Activated CD4-positive, alpha-beta memory T cell treated with anti-CD3 and anti-CD28 coated beads for 36 hours (primary cell): Measurements from ENCODE around the gene SMIM20. TPM values are rescaled to one million over a fixed set of nuclear protein-coding genes. Genes with fewer than 3 reads are reported as not detected.

ENCODE experiments used
- CTCF ChIA-PET: fragments of 350-600 bp; sonication (Branson Sonifier 250); formaldehyde crosslinking; loops from one replicate; lab custom pipeline; 2021; ENCODE audit warnings: antibody characterized with exemption, inconsistent platforms; lab: Charles Lee
- POLR2A ChIA-PET: fragments of 350-600 bp; sonication (Branson Sonifier 250); formaldehyde crosslinking; loops from one replicate; lab custom pipeline; 2021; ENCODE audit warnings: antibody characterized with exemption; lab: Charles Lee
- DNase-seq: peaks from one replicate; pipeline ENCODE4 v3.0.0-alpha.2; 2020
- H3K27ac Mint-ChIP-seq: one replicate; pipeline ENCODE4 v1.8.0; 2021; ENCODE audit warnings: mixed read lengths
- H3K27me3 Mint-ChIP-seq: one replicate; pipeline ENCODE4 v1.8.0; 2021; ENCODE audit warnings: mixed read lengths
- H3K36me3 Mint-ChIP-seq: one replicate; pipeline ENCODE4 v1.8.0; 2021; ENCODE audit warnings: mixed read lengths
- H3K4me1 Mint-ChIP-seq: one replicate; pipeline ENCODE4 v1.8.0; 2021; ENCODE audit warnings: low read depth, mixed read lengths
- H3K4me3 Mint-ChIP-seq: one replicate; pipeline ENCODE4 v1.8.0; 2021; ENCODE audit warnings: mild to moderate bottlenecking, mixed read lengths
- H3K9me3 Mint-ChIP-seq: one replicate; pipeline ENCODE4 v1.8.0; 2021; ENCODE audit warnings: mixed read lengths
- intact Hi-C: fragments of 100-400 bp; cut with micrococcal nuclease; formaldehyde crosslinking; loops from one replicate; pipeline ENCODE4 v1.15.1; 2023
- total RNA-seq, 2 experiments: library from RNA; stranded (reverse); gene quantifications; one replicate each; pipeline ENCODE4 v1.2.3, GENCODE V29; 2021

The SMIM20 gene
- total RNA-seq, 2 experiments from 2014 or later = 26.0 to 28.0 TPM

DNA sequence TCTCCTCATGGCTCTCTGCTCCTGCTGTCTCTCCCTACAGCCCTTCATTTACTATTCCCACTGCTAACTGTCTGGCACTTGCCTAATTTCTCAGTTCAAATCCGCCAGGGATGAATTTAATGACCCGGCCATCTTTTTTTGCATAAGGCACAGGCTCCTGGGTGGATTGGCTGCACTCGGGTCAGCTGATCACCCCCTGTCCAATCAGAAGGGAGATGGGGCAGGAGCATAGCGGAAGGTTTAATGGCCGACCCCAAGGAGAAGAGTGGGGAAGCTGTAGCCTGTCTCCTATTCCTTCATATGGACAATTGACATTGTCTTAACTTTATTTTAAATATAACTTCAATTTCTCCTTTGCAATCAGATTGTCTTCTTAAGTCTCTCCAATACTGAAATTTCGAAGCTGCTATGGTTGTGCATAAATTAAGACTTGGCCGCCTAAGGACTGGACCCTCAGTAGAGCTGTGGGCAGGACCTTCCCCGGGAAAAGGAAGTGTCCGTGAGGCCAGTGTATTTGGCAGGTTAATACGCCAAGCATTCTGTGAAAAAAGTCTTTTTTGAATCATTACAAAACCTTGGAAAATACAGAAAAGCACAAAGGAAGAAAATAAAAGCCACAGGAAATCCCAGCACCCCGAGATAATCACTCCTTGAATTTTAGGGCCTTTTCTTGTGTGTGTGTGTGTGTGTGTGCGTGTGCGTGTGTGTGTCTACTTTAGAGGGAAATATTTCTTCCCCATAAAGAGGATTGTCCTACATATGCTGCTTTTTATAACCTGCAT is 55.5 kb downstream of the SMIM20 start:
- no peak for DNase-seq
- no peaks in the 10 kb centered on the region for H3K36me3 Mint-ChIP-seq
- CTCF ChIA-PET = interaction anchor here (0.9 kb wide), 1 partner anchor 18 kb away, joined by 3 read pairs; no protein-coding TSS in a partner anchor
- no peak overlapping the region for H3K4me3 Mint-ChIP-seq
- intact Hi-C loops = no loop called here
- no peaks in the 10 kb centered on the region for H3K9me3 Mint-ChIP-seq
- H3K4me1 Mint-ChIP-seq = no peaks in the 10 kb centered on the region
- POLR2A ChIA-PET = no interaction called here
- no peak overlapping the region for H3K27ac Mint-ChIP-seq
- peaks cover 7% of the 10 kb centered on the region for H3K27me3 Mint-ChIP-seq

DNA sequence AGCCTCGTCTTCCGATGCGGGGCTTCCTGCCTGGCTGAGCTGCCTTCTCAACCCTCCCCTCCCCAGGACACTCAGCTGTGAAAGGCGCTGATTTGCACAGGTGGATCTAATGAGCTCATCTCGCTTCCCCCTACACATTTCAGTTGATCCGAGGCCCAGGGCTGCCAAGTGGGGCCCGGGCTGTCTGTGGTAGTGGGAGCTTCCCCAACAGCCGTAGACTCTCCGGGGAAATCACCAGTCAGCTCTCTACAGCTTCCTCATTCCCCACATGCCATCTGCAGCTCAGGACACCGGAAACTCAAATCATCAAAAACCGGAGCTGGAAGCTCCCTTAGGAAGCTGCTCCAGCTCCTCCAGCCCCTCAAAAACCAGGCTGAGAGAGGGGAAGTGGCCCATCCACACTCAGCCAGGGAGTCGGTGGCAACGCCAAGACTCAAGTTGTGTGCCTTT is 56.2 kb downstream of the SMIM20 start:
- H3K4me1 Mint-ChIP-seq = no peaks in the 10 kb centered on the region
- no peaks in the 10 kb centered on the region for H3K36me3 Mint-ChIP-seq
- no peak for DNase-seq
- CTCF ChIA-PET = interaction anchor here (1.0 kb wide), 1 partner anchor 18 kb away, joined by 4 read pairs; no protein-coding TSS in a partner anchor
- no peak overlapping the region for H3K27ac Mint-ChIP-seq
- H3K4me3 Mint-ChIP-seq = no peak overlapping the region
- H3K9me3 Mint-ChIP-seq = no peaks in the 10 kb centered on the region
- intact Hi-C loops = no loop called here
- H3K27me3 Mint-ChIP-seq = peaks cover 7% of the 10 kb centered on the region
- POLR2A ChIA-PET = no interaction called here

DNA sequence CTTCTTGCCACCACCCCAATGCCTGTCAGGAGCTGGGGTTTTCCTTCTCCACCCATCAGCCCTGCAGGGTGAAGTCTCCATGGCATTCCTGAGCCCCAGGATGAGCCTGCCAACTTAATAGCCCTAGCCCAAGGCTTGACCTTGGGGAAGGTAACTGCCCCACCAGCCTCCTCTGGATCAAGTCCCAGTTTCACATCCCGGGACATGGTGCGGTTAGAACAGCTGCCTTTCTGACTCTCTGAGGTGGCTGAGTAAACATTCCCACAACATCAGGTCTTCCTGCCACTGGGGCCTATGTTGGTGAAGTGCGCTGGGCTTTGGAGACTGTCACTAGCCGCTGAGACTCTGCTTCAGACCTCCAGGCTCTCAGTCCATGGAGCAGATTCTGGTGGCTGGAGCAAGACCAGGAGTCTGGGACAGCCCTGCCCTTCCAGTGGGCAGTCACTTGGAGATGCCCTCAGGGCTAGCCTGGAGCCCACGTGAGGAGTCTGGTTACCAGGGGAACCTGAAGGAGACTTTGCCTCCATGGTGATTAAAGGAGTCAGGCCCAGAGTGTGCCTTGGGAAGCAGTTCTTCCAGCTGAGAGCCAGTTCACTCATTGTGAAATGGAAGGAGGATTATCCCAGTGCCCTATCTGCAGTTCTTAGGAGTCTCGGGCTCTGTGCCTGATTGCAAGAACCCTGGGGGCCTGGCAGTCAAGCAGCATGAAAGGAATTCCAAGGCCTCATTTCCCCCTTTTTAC is 56.8 kb downstream of the SMIM20 start:
- CTCF ChIA-PET = interaction anchor here (1.0 kb wide), 1 partner anchor 17 kb away, joined by 4 read pairs; no protein-coding TSS in a partner anchor
- intact Hi-C loops = no loop called here
- no peak overlapping the region for H3K4me3 Mint-ChIP-seq
- H3K27me3 Mint-ChIP-seq = peaks cover 7% of the 10 kb centered on the region
- POLR2A ChIA-PET = no interaction called here
- no peaks in the 10 kb centered on the region for H3K9me3 Mint-ChIP-seq
- H3K27ac Mint-ChIP-seq = no peak overlapping the region
- H3K4me1 Mint-ChIP-seq = no peaks in the 10 kb centered on the region
- H3K36me3 Mint-ChIP-seq = no peaks in the 10 kb centered on the region
- no peak for DNase-seq

DNA sequence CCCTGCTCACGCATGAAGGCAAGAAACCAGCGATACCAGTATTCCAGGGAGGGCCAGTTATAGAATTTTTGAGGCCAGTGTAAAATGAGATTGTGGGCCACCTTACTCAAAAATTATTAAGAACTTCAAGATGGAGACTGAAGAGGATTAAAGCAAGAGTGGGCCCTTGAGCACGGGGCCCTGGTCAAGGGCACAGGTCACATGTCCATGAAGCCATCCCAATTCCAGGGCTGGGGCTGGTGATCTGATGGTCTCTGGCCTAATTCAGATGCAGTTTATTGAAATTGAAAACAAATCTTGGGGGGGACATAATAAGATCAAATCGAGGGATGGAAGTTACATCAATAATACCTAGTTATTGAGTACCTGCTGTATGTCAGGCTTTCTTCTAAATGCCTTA is 58.3 kb downstream of the SMIM20 start:
- no peaks in the 10 kb centered on the region for H3K4me1 Mint-ChIP-seq
- H3K27ac Mint-ChIP-seq = no peak overlapping the region
- no peak overlapping the region for H3K4me3 Mint-ChIP-seq
- DNase-seq = no peak
- intact Hi-C loops = no loop called here
- no peaks in the 10 kb centered on the region for H3K9me3 Mint-ChIP-seq
- POLR2A ChIA-PET = no interaction called here
- H3K27me3 Mint-ChIP-seq = peaks cover 7% of the 10 kb centered on the region
- CTCF ChIA-PET = interaction anchor here (1.3 kb wide), 1 partner anchor 10 kb away, joined by 3 read pairs; no protein-coding TSS in a partner anchor
- no peaks in the 10 kb centered on the region for H3K36me3 Mint-ChIP-seq

DNA sequence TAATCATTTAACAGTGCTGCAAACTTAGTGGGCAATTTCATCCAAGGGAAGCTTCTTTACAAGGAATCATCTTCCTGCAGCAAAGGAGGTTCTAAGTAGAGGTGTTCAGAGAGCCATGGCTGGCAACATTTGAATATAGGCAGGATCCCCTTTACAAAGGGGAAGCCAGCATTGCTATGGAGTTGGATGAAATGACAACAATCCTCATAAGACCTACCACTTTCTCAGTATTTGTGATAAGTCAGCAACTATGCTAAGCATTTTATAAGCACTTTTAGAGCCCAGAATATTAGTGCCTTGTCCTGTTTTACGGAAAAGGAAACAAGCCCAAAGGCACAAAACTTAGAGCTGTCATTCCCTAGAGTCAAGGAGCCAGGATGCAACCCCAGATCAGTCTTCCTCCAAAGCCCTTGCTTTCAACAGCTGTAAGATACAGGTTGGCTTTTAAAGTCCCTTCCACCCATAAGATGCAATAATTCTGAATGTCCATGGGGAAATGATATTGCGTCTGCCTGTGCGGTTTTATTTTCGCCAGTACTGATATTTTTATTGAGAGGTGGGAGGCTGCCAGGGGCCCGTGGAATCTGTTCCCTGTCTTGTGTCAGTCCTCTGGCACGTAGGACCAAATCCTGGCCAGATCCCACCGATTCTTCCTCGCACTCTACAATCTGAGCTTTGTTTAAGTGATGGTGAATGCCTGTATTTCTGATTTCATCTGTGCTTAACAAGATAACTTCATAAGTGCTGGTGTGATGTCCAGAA is 59.1 kb downstream of the SMIM20 start:
- H3K27me3 Mint-ChIP-seq = peaks cover 7% of the 10 kb centered on the region
- ChIA-PET POLR2A (no interaction called here), CTCF (interaction anchor here (1.3 to 3.3 kb wide), 2 partner anchors 10 to 16 kb away, joined by 3 to 16 read pairs; no protein-coding TSS in a partner anchor)
- DNase-seq = no peak
- no peak overlapping the region for H3K27ac Mint-ChIP-seq
- no peaks in the 10 kb centered on the region for H3K4me1 Mint-ChIP-seq
- H3K9me3 Mint-ChIP-seq = no peaks in the 10 kb centered on the region
- intact Hi-C loops = no loop called here
- no peak overlapping the region for H3K4me3 Mint-ChIP-seq
- no peaks in the 10 kb centered on the region for H3K36me3 Mint-ChIP-seq

DNA sequence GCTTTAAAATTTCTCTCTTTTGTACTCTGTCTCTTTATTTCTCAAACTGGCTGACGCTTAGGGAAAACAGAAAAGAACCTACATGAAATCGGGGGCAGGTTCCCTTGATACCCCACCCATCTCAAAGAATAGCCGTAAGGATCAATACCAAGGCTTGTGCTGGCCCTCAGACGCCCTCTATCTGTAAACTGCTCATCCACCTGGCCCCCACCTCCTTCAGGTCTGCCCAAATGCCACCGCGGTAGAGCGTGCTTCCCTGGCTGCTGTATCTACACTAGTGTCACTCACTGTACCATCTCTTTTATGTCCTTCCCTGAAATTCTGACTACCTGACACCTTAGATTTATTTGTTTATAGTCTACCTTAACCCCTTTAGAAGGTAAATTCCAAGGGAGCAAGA is 62.8 kb downstream of the SMIM20 start:
- POLR2A ChIA-PET = no interaction called here
- CTCF ChIA-PET = no interaction called here
- no peaks in the 10 kb centered on the region for H3K27me3 Mint-ChIP-seq
- intact Hi-C loops = no loop called here
- no peaks in the 10 kb centered on the region for H3K36me3 Mint-ChIP-seq
- no peak overlapping the region for H3K27ac Mint-ChIP-seq
- H3K4me3 Mint-ChIP-seq = no peak overlapping the region
- no peak for DNase-seq
- H3K9me3 Mint-ChIP-seq = no peaks in the 10 kb centered on the region
- H3K4me1 Mint-ChIP-seq = no peaks in the 10 kb centered on the region

DNA sequence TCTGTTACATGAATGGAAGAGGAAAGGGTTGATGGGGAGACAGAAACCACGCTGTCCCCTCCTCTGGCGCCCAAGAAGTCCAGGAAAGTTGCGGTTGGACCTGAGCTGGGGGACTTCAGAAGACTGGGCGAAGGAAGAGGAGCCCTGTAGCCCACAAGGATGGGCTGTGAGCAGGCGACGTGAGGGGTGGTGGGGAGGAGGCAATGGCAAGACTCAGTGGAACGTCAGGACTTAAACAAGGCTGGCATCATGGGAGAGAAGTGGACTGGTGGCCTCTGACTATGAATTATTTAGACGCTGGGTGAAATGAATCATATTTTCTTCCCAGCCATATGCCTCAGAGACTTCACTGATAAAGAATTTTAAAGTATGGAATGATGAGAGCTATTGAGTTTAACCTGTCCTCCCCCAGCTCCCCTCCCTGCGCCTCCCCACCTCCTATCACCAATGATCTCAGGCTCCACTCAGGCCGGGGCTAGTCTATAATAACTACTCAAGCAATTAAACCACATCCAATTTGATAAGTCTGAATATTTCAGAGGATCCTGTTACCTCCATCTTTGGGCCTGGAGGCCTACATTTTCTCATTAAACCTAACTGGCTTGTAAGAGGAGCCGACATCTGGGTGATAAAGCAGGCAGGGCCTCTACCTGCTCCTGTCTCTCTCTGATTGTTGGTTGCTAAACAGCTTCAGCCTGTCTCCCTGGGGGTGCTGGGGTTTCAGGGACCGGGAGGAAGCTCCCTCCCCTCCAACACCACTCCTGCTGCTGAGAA is 63.6 kb downstream of the SMIM20 start:
- intact Hi-C loops = no loop called here
- CTCF ChIA-PET = no interaction called here

DNA sequence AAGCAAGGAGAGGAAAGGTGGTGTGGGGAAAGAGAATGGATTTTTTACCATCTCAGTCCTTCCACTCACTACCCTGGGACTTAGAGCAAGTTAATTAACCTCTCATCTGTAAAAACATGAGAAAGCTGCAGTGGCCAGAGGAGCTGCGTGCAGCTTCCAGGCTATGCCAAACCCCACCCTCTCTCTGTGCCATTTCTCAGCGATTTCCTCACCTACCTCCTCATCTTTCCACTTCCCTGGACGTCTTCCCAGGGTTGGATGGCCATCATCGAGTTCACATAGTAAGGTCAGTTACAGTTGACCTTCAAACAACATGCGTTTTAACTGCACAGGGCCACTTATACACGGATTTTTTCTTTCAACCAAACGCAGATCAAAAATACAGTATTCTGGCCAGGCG is 64.3 kb downstream of the SMIM20 start:
- no peaks in the 10 kb centered on the region for H3K36me3 Mint-ChIP-seq

More for the DNA sequence above, 63.6 kb downstream of the SMIM20 start:
- H3K9me3 Mint-ChIP-seq = no peaks in the 10 kb centered on the region
- H3K4me3 Mint-ChIP-seq = no peak overlapping the region
- no peaks in the 10 kb centered on the region for H3K4me1 Mint-ChIP-seq
- H3K36me3 Mint-ChIP-seq = no peaks in the 10 kb centered on the region
- no peaks in the 10 kb centered on the region for H3K27me3 Mint-ChIP-seq
- no peak overlapping the region for H3K27ac Mint-ChIP-seq
- POLR2A ChIA-PET = no interaction called here
- no peak for DNase-seq

More for the DNA sequence above, 64.3 kb downstream of the SMIM20 start:
- H3K4me1 Mint-ChIP-seq = no peaks in the 10 kb centered on the region
- DNase-seq = no peak
- no peaks in the 10 kb centered on the region for H3K9me3 Mint-ChIP-seq
- H3K27ac Mint-ChIP-seq = no peak overlapping the region
- intact Hi-C loops = no loop called here
- no peak overlapping the region for H3K4me3 Mint-ChIP-seq
- POLR2A ChIA-PET = no interaction called here
- CTCF ChIA-PET = interaction anchor here (0.8 kb wide), 1 partner anchor 10 kb away, joined by 3 read pairs; no protein-coding TSS in a partner anchor
- H3K27me3 Mint-ChIP-seq = no peaks in the 10 kb centered on the region

Other genes starting within 250 kb of the SMIM20 start
- gene SEL1L3, start 51.2 kb upstream of the SMIM20 start, total RNA-seq = 10 to 100 TPM; 67.1 to 67.7 TPM